Activated T-cell treated with anti-CD3 and anti-CD28 coated beads for 48 hours (primary cell): Measurements from ENCODE around the gene RSU1.

Experiments
- DNase-seq: peaks from one replicate; pipeline ENCODE4 v3.0.0-alpha.2; 2020; ENCODE audit warnings: low read depth

RSU1 gene

DNA sequence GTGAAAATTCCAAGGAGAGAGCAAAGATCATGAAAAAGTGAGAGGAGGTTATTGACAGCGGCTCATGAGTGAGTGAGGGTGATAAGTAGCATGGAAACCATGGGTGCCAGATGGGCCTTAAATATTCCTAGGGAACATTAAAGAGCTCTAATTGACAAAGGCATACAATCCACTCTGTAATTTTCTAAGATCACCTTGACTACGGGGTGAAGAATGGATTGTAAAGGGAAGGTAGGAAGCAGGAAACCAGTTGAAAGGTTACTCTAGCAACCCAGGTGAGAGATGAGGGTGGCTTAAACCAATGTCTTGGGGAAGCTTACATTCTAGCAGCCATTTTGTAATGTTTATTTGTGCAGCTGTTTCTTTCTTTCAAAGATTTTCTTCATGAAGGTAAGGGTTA, 75.7 kb downstream of the RSU1 start:
- DNase-seq, result no peak

DNA sequence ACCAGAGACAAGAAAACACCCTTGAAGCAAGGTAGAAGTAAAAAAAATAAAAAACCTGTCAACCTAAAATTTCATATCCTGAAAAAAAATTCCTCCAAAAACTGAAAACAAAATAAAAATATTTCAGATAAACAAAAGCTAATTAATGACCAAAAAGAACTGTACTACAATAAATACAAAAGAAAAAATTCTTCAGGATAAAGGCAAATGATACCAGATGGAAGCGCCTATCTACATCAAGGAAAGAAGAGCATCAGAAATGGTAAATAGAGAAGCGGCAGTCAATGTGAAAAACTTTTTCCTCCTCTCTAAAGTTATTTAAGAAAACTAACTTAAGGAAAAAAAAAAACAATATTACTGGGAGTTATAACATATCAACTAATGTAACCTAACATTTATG, 79.8 kb downstream of the RSU1 start:
- no peak for DNase-seq

DNA sequence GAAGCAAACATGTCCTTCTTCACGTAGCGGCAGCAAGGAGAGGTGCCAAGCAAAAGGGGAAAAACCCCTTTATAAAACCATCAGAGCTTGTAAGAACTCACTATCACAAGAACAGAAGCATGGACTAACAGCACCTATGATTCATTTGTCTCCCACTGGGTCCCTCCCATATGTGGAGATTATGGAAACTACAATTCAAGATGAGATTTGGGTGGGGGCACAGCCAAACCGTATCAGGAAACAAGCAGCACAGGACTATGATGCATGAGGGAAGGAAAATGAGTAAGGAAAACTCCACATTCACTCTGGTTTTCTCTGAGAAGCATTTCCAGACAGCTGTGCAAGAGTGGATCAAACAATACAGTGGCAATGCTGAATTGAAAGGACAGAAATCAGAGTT, 81.6 kb downstream of the RSU1 start:
- DNase-seq, result no peak

- DNase-seq, result no peak
Observed at GRCh38 chr10:16732376-16732775, 84.8 kb downstream of the RSU1 start.

DNA sequence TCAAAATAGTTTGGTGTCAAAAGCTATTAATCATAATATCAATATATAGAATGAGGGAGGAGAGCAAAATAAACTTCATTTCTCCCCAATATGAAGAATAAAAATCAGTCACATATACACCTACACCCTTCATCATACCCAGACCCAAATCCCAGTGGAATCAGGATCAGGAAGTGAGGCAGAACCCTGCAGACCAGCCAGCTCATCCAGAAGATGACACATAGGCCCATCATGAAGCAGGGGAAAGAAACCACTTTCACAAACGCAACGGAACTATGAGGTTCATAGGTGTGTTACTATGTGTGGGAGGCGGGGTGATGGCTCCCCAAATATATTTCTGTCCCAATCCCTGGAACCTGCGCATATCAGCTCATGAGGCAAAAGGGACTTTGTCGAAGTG, 89.0 kb downstream of the RSU1 start:
- DNase-seq, result no peak

DNA sequence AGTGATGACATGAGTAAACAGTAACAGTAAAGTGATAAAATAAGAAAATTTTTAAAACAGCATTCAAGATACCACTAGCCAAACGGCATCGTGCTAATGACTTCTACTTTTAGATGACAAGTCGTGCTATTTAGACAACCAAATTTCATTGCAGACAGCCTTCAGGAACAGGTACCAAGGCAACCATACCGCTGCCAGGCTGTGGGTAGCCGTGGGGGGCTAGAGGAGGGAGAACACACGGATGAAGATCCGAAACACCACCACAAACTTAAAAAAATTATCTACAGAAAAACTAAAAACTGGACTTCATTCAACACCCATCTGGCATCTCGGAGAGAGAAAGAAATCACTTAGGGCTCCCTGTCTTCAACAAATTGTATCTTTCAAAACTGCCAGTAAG, 89.6 kb downstream of the RSU1 start:
- DNase-seq, result no peak

DNA sequence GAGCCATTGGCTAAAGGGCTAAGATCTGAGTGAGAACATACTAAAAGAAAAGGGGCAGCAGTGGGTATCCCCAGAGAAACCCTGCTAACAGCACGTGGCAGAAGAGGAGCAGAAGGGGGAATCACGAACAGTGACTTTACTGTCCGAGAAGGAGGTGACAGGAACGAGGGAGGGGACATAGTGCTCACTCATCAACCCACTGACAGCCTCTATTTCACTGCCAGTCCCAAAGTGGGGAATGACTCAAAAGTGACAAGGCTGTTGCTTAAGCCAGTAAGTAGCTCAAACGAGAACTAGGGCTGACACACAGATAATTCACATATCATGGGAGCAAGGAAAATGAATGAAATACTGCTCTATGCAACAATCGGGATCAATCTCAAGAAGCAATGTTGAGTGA, 92.7 kb downstream of the RSU1 start:
- no peak for DNase-seq

GRCh38 chr10:16720812-16721211, 96.4 kb downstream of the RSU1 start:
- no peak for DNase-seq

DNA sequence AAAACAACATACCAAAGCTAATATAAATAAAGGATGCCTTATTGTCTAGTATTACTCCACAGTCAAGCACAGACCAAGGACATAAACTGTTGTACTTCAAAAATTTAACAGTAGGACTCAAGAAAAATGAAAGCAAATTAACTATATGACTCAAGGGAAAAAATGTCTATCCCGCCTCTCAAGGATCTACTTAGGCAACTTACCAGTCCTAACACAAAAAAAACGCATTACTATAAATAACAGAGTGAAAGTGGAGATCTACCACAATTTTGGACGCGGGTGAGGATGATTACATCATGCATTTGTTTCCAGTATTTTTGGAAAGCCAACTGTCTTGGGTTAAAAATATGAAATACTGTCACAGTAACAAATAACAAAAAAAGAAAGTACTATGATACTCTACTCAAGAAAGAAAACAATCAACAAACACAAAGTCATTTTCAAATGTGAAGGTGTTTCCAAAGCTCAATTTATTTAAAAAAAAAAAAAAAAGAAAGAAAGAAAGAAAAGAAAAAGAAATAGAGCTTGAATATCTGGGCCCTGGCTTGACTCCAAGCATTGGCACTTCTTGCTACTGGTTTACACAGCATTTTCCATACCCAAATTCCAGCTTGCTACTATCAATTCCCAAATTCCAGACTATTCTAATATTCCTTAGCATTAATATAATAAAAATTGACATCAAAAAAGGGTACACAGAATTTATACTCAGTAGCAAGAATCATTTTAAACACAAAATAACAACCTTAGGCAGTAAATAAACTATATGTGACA, 99.4 kb downstream of the RSU1 start:
- DNase-seq, result no peak

- DNase-seq, result no peak
Observed at GRCh38 chr10:16716051-16716450, 101.2 kb downstream of the RSU1 start.

DNA sequence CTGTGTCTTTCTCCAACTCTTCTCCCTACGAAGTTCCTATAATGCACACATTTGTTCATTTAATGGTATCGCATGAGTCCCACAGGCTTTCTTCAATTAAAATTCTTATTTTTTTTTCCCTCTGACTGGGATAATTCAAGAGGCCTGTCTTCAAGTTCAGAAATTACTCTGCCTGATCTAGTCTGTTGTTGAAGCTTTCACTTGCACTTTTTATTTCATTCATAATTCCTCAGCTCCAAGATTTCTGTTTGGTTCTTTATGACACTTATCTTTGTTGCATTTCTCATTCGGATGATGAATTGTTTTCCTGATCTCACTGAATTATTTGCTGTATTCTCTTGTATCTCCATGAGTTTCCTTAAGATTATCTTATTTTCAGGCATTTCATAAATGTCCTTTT, 103.9 kb downstream of the RSU1 start:
- no peak for DNase-seq

GRCh38 chr10:16712883-16713282, 104.3 kb downstream of the RSU1 start:
- no peak for DNase-seq

GRCh38 chr10:16700331-16700730, 116.9 kb downstream of the RSU1 start:
- DNase-seq, result no peak

- DNase-seq, result no peak
Observed at GRCh38 chr10:16699435-16700057, 117.7 kb downstream of the RSU1 start.

GRCh38 chr10:16698461-16698860, 118.8 kb downstream of the RSU1 start:
- DNase-seq, result no peak

DNA sequence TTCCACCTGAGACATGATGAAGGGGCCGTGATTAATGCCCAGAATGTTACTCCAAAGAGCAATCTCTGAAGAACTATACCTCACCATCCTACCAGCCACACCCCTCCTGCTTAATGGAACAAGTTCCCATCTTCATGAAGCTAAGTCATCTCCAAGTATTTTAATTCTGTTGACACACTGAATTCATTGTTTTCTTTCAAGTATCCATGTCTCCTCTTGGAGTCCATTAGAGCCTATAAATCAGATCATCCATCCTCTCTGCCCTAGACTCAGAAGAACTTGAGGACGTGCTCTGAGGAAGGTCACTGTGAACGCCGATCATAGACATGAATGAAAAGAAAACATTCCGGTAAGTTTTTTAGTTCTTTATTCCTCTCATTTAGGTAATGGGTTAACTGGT, 126.8 kb downstream of the RSU1 start:
- no peak for DNase-seq

DNA sequence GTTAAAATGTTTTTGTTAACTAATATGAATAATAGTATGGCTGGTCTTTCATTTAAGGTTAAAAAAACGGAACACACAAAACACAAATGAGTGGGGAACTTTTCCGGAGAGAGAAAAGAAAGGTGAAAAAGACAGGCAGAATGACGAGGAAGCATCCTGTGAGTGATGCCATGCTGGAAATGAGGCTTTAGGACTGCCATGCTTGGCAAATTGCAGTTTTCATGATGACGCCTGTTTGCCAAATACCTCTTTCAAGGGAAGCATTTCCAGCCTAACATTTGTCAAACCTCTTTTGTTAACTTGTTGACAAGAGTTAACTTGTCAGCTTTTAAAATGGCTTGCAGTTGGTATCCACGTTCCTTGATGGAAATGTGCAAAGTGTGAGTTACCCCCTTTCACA, 127.5 kb downstream of the RSU1 start:
- no peak for DNase-seq

DNA sequence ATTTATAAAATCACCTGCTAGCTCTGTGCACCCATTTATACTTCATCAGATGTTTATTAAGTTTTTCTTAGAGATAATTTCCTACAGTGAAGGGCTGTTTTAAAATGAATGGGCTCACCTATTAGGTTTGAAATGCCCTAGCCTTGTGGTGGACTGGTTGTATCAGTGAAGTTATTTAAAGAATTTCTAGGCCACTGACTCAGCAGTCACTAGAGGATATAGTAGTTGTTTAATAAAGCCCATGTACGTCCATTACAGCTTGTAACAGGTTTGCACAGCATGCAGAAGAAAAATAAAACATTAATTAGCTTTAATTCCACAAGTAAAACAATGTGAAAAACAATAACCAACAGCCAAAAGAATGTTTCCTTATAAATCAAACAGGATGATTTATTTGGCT, 128.0 kb downstream of the RSU1 start:
- DNase-seq, result no peak

GRCh38 chr10:16686054-16686902, 130.9 kb downstream of the RSU1 start:
- no peak for DNase-seq

GRCh38 chr10:16685551-16685950, 131.7 kb downstream of the RSU1 start:
- no peak for DNase-seq

- DNase-seq, result no peak
Observed at GRCh38 chr10:16681521-16681920, 135.7 kb downstream of the RSU1 start.

DNA sequence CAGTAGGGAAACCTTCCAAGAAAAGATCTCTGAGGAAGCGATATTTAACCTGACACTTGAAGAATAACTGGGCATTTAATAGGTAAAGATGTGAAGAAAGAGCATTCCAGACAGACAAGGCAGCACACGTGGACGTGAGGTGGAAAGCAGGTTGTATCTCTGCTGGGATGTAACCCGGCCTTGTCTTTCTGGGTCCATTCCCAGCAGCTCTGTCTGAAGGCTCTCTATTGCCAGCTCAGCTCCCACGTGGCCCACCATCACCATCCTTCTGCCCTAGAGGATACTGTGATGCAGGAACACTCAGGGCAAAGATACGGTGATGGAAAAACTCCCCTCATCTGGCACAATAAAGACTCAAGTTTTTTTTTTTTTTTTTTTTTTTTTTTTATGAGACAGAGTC, 137.7 kb downstream of the RSU1 start:
- no peak for DNase-seq

DNA sequence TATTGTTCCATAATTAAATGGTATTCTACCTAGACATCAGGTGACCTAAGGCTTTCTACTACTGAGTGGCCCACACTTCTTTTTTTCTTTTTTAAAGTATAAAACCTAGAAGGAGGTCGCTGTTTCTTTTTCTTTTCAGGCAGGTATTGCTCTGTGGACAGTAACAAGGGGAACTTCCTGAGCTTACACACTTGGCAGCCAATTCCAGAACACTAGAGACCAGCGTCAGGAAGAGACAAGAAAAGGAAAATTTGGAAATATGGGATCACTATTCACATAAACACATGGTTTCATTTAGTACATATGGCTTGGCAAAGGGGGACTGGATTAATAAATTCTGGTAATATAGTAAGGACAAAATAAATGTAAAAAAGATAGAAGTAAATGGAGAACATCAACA, 141.9 kb downstream of the RSU1 start:
- no peak for DNase-seq
